Heart left ventricle (tissue), 13 donors: Measurements from ENCODE around the gene CCDC68.

Experiments used
- POLR2A ChIP-seq, 2 donors: fragments of 450-650 bp; IDR thresholded peaks; one replicate each; pipeline ENCODE4 v1.6.1; 2017; ENCODE audit warnings: antibody characterized with exemption in 2 of 2, mild to moderate bottlenecking in 2 of 2, moderate library complexity in 2 of 2
- TF ChIP-seq, protein P1 (sequence below), 12 donors: fragments of 200-600 bp; sonication (generic) in 4 of 12; IDR thresholded peaks; one replicate each; pipeline versions ENCODE4 v1.5.0 to v1.8.0; 2018 to 2022; ENCODE audit warnings: antibody characterized with exemption in 12 of 12, mild to moderate bottlenecking in 5 of 12
- donor health status: ischemic (EF 13 %, LVEDD 7.1; RV severe dilation, severe dysfunction).
- donor health status: DM: no; HTN: yes; CAD: no.
- donor health status: DM: no; HTN: no; CAD: no.
- donor health status: ischemic (EF 25% LVEDD 6.9; RV normal size, moderate dysfunction).
- donor health status: ischemic (EF 25% LVEDD 5.7; RV mildly dilated, moderate dysfunction).
- donor health status: ischemic (EF 35%, LVEDD 5.7; RV mildly dilated, moderate dysfunction).
- donor health status: nonischemic (EF 11% LVEDD 7.7; RV severe dilation, severe dysfunction).
- donor health status: DM: yes; HTN: yes; CAD: no.
- donor health status: PGD.
- donor health status: ischemic (EF 29% LVEDD 5.4; RV normal size, mild dysfunction).
- donor health status: nonischemic (EF 23%, LVEDD 6.1; RV moderate dilation, normal function).

DNA sequence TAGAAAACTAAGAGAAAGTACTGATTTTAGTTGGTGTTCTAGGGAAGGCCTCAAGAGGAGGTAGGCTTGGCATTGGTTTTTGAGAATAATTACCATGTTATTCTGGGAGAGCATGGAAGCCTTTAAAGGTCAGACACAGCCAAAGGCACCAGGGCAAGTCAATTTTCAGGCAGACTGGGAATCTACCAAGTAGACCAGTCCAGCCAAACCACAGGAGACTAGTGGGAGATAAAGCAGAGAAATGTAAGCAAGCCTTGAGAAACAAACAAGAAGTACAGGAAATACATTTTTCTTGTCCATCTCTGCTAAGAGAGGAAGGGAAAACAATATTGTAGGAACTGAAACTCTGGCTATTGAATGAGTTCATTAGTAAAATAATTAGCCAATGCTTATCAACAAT, 5.5 kb upstream of the CCDC68 start:
- TF ChIP-seq, protein P1, sequence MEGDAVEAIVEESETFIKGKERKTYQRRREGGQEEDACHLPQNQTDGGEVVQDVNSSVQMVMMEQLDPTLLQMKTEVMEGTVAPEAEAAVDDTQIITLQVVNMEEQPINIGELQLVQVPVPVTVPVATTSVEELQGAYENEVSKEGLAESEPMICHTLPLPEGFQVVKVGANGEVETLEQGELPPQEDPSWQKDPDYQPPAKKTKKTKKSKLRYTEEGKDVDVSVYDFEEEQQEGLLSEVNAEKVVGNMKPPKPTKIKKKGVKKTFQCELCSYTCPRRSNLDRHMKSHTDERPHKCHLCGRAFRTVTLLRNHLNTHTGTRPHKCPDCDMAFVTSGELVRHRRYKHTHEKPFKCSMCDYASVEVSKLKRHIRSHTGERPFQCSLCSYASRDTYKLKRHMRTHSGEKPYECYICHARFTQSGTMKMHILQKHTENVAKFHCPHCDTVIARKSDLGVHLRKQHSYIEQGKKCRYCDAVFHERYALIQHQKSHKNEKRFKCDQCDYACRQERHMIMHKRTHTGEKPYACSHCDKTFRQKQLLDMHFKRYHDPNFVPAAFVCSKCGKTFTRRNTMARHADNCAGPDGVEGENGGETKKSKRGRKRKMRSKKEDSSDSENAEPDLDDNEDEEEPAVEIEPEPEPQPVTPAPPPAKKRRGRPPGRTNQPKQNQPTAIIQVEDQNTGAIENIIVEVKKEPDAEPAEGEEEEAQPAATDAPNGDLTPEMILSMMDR (IDR thresholded peaks at IDR 0.05) = no peak
- TF ChIP-seq POLR2A (IDR thresholded peaks at IDR 0.05) = no peak
